Gastrocnemius medialis (tissue), 4 donors: ENCODE measurements around the gene PYM1. TPM values are rescaled to one million over a fixed set of nuclear protein-coding genes. Genes with fewer than 3 reads are reported as not detected.

ENCODE experiments used
- ATAC-seq, 2 donors: fragments of 150-250 bp; one replicate each; pipeline ENCODE4 v1.9.1; 2016
- DNase-seq, 2 donors: peaks; one replicate each; pipeline ENCODE4 v3.0.0-alpha.2; 2019
- H3K27ac ChIP-seq, 4 donors: fragments of 200-600 bp; sonication (generic); 1 replicate in 1 of 4; 2 replicates in 3 of 4; pipeline ENCODE4 v1.5.1; 2016 to 2018; ENCODE audit warnings: mild to moderate bottlenecking in 2 of 4, moderate library complexity in 1 of 4
- H3K27me3 ChIP-seq, 3 donors: fragments of 200-600 bp; sonication (generic) in 2 of 3; 1 replicate in 1 of 3; 2 replicates in 2 of 3; pipeline versions ENCODE4 v1.5.1 to v1.6.0; 2016 to 2019; ENCODE audit warnings: mild to moderate bottlenecking in 1 of 3, moderate library complexity in 1 of 3
- H3K36me3 ChIP-seq, 2 donors: fragments of 200-600 bp; sonication (generic) in 1 of 2; one replicate each; pipeline ENCODE4 v1.5.1; 2017 to 2018
- H3K4me1 ChIP-seq, 2 donors: fragments of 200-600 bp; sonication (generic) in 1 of 2; one replicate each; pipeline ENCODE4 v1.5.1; 2016 to 2017; ENCODE audit warnings: mild to moderate bottlenecking in 2 of 2
- H3K4me3 ChIP-seq, 4 donors: fragments of 200-600 bp; sonication (generic) in 3 of 4; 1 replicate in 1 of 4; 2 replicates in 3 of 4; pipeline ENCODE4 v1.5.1; 2016 to 2019; ENCODE audit warnings: mild to moderate bottlenecking in 2 of 4
- H3K9me3 ChIP-seq, 3 donors: fragments of 200-600 bp; sonication (generic) in 2 of 3; 1 replicate in 1 of 3; 2 replicates in 2 of 3; pipeline ENCODE4 v1.5.1; 2016 to 2019
- POLR2A ChIP-seq, 2 donors: fragments of 450-650 bp; IDR thresholded peaks; one replicate each; pipeline ENCODE4 v1.6.1; 2017; ENCODE audit warnings: antibody characterized with exemption in 2 of 2, mild to moderate bottlenecking in 2 of 2, moderate library complexity in 2 of 2
- in situ Hi-C, 4 donors: fragments of 200-750 bp; cut with MboI; loops; one replicate each; pipeline versions ENCODE4 v1.15.0 to v1.8.0; 2017; ENCODE audit warnings: low sequenced_read_pairs in 4 of 4
- intact Hi-C: fragments of 100-400 bp; cut with DNase I; formaldehyde crosslinking; loops from one replicate; pipeline ENCODE4 v1.15.1; 2023; ENCODE audit warnings: low total_unique reads
- total RNA-seq, 4 donors: library from RNA; depleted of rRNA; stranded (reverse); fragments of >200 nt; gene quantifications; one replicate each; pipeline versions ENCODE4 v1.1.0 to v1.2.3, GENCODE V29; 2016
- TF ChIP-seq, protein P1 (sequence below), 5 experiments: fragments of 450-650 bp in 3 of 5; fragments of 200-600 bp in 2 of 5; sonication (generic) in 2 of 5; IDR thresholded peaks in 4 of 5; conservative IDR thresholded peaks in 1 of 5; 1 replicate in 4 of 5; 2 replicates in 1 of 5; pipeline ENCODE4 v1.5.1; 2016 to 2019; ENCODE audit warnings: antibody characterized with exemption in 5 of 5, mild to moderate bottlenecking in 3 of 5, moderate library complexity in 3 of 5

PYM1 gene
- total RNA-seq, 4 donors from 2014 or later, result 12.8 to 24.5 (median 15.9) TPM

GRCh38 chr12:55969356-55969755 is 41.7 kb upstream of the PYM1 start:
- ATAC-seq (no peak), DNase-seq (no peak)
- TF ChIP-seq, protein P1, sequence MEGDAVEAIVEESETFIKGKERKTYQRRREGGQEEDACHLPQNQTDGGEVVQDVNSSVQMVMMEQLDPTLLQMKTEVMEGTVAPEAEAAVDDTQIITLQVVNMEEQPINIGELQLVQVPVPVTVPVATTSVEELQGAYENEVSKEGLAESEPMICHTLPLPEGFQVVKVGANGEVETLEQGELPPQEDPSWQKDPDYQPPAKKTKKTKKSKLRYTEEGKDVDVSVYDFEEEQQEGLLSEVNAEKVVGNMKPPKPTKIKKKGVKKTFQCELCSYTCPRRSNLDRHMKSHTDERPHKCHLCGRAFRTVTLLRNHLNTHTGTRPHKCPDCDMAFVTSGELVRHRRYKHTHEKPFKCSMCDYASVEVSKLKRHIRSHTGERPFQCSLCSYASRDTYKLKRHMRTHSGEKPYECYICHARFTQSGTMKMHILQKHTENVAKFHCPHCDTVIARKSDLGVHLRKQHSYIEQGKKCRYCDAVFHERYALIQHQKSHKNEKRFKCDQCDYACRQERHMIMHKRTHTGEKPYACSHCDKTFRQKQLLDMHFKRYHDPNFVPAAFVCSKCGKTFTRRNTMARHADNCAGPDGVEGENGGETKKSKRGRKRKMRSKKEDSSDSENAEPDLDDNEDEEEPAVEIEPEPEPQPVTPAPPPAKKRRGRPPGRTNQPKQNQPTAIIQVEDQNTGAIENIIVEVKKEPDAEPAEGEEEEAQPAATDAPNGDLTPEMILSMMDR (IDR thresholded peaks at IDR 0.05 in 4 of 5, conservative IDR thresholded peaks at IDR 0.05 in 1 of 5), result no peak
- TF ChIP-seq POLR2A (IDR thresholded peaks at IDR 0.05), result no peak
- Histone ChIP-seq H3K27ac (no peak overlapping the region), H3K4me3 (no peak overlapping the region), H3K27me3 (no peaks in the 10 kb centered on the region), H3K4me1 (peaks cover 24 to 27% of the 10 kb centered on the region in 2 donors), H3K36me3 (peaks cover 0 to 7% of the 10 kb centered on the region in 2 donors), H3K9me3 (no peaks in the 10 kb centered on the region)
- intact Hi-C loops (no loop called here), in situ Hi-C loops (no loop called here)

DNA sequence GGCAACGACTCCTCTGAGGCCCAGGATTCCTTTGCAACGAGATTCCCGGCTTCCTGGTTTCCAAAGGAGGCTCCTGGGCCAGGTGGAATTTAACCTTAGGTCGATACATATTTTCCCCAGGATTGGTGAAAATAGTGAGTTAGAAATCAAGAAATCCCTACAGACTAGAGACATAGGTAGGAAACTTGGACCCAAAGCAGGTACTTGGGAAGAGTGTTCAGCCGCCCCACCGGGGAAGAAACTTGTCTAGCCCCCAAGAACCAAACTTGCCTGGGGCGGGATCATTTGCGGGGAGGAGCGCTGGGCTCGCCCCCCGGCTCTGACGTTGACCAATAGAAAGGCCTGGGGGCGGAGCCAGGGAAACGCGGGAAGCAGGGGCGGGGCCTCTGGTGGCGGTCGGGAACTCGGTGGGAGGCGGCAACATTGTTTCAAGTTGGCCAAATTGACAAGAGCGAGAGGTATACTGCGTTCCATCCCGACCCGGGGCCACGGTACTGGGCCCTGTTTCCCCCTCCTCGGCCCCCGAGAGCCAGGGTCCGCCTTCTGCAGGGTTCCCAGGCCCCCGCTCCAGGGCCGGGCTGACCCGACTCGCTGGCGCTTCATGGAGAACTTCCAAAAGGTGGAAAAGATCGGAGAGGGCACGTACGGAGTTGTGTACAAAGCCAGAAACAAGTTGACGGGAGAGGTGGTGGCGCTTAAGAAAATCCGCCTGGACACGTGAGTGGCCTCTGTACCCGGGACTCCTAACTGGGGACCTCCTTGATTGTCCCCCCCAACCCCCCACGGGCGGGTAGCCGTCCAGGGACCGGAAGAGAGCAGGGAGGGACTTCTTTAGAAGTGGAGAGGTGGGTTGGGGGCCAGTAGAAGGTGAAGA is 39.0 kb upstream of the PYM1 start, which contains the start of gene CDK2:
Gene CDK2, plus strand, starts transcription at position 423 of the 874 bp plus-strand sequence. Its CDS starts 179 bp downstream, at position 602.
- Histone ChIP-seq H3K9me3 (no peaks in the 10 kb centered on the region), H3K4me1 (peaks cover 14 to 15% of the 10 kb centered on the region in 2 donors), H3K36me3 (peaks cover 0 to 7% of the 10 kb centered on the region in 2 donors), H3K4me3 (peak within 1 kb of the TSS; percentile 73 to 90 (median 81)), H3K27ac (peak within 1 kb of the TSS; percentile 78 to 85 (median 80)), H3K27me3 (peaks cover 0 to 3% (median 0%) of the 10 kb centered on the region in 3 donors)
- TF ChIP-seq, protein P1 (IDR thresholded peaks at IDR 0.05 in 4 of 5, conservative IDR thresholded peaks at IDR 0.05 in 1 of 5), result no peak
- peak; percentile 69 to 80 for TF ChIP-seq POLR2A (IDR thresholded peaks at IDR 0.05)
- in situ Hi-C loops, result no loop called here
- ATAC-seq (peak; percentile 94 to 95), DNase-seq (peak; percentile 81 to 88)
- intact Hi-C loops, result loop anchor here (1.0 kb wide), 1 partner anchor 40 kb away; no protein-coding TSS in a partner anchor

- Histone ChIP-seq H3K9me3 (no peaks in the 10 kb centered on the region), H3K4me3 (peak within 1 kb of the TSS; percentile 73 to 90 (median 81)), H3K36me3 (peaks cover 0 to 6% of the 10 kb centered on the region in 2 donors), H3K27ac (peak within 1 kb of the TSS; percentile 78 to 85 (median 80)), H3K27me3 (peaks cover 0 to 3% (median 0%) of the 10 kb centered on the region in 3 donors), H3K4me1 (peaks cover 14 to 15% of the 10 kb centered on the region in 2 donors)
- intact Hi-C loops, result loop anchor here (1.0 kb wide), 1 partner anchor 40 kb away; no protein-coding TSS in a partner anchor
- ATAC-seq (peak; percentile 12 to 28), DNase-seq (no peak)
- in situ Hi-C loops, result no loop called here
- TF ChIP-seq, protein P1 (IDR thresholded peaks at IDR 0.05 in 4 of 5, conservative IDR thresholded peaks at IDR 0.05 in 1 of 5), result no peak
- TF ChIP-seq POLR2A (IDR thresholded peaks at IDR 0.05), result no peak
Measured at GRCh38 chr12:55965941-55966407, 38.3 kb upstream of the PYM1 start, which contains the start of gene PMEL. Gene PMEL, minus strand, starts transcription at chr12:55966042. Its CDS starts 31 bp downstream, at chr12:55966011.

- Histone ChIP-seq H3K27ac (no peak overlapping the region), H3K36me3 (no peaks in the 10 kb centered on the region), H3K9me3 (no peaks in the 10 kb centered on the region), H3K4me1 (peaks cover 14 to 15% of the 10 kb centered on the region in 2 donors), H3K27me3 (peaks cover 0 to 3% (median 0%) of the 10 kb centered on the region in 3 donors), H3K4me3 (no peak overlapping the region)
- intact Hi-C loops (no loop called here), in situ Hi-C loops (no loop called here)
- TF ChIP-seq, protein P1 (IDR thresholded peaks at IDR 0.05 in 4 of 5, conservative IDR thresholded peaks at IDR 0.05 in 1 of 5), result no peak
- TF ChIP-seq POLR2A (IDR thresholded peaks at IDR 0.05), result no peak
- DNase-seq (no peak), ATAC-seq (no peak)
Measured at GRCh38 chr12:55965240-55965639, 37.5 kb upstream of the PYM1 start.
